HG03575 (cell line): ENCODE data around the gene THAP4.
"Not testable (repeated sequence)": the region's sequence is repeated elsewhere in the genome, so short reads cannot be mapped to it uniquely, and the experiment has no call there.

Experiments
- ATAC-seq: cut with Tn5 transposase; IDR thresholded peaks from one replicate; pipeline ENCODE4 v1.9.1; 2021; ENCODE audit not compliant: unreplicated experiment, insufficient number of reproducible peaks, low FRiP score; ENCODE audit errors: extremely low read depth

The THAP4 gene

GRCh38 chr2:241597561-241597960, 39.4 kb downstream of the THAP4 start:
- ATAC-seq = no peak

GRCh38 chr2:241595600-241596140, 41.3 kb downstream of the THAP4 start:
- ATAC-seq = no peak

- no peak for ATAC-seq
These were observed 43.7 kb downstream of the THAP4 start for GRCh38 chr2:241593271-241593670.

GRCh38 chr2:241592126-241592845, 44.7 kb downstream of the THAP4 start:
- ATAC-seq = no peak

GRCh38 chr2:241590496-241591455, 46.2 kb downstream of the THAP4 start:
- ATAC-seq = not testable (repeated sequence)

- ATAC-seq = not testable (repeated sequence)
These were observed 47.1 kb downstream of the THAP4 start for GRCh38 chr2:241589863-241590262.

GRCh38 chr2:241586564-241587264, 50.2 kb downstream of the THAP4 start:
- no peak for ATAC-seq

GRCh38 chr2:241584436-241584835, 52.5 kb downstream of the THAP4 start:
- no peak for ATAC-seq

GRCh38 chr2:241582806-241583205, 54.2 kb downstream of the THAP4 start:
- ATAC-seq = no peak

GRCh38 chr2:241582328-241582727, 54.6 kb downstream of the THAP4 start:
- no peak for ATAC-seq

GRCh38 chr2:241579281-241579680, 57.7 kb downstream of the THAP4 start:
- no peak for ATAC-seq

GRCh38 chr2:241577413-241578122, 59.4 kb downstream of the THAP4 start:
- ATAC-seq = no peak

GRCh38 chr2:241576293-241576654, 60.7 kb downstream of the THAP4 start:
- ATAC-seq = no peak

GRCh38 chr2:241575624-241576292, 61.2 kb downstream of the THAP4 start:
- ATAC-seq = no peak

GRCh38 chr2:241574911-241575623, 61.9 kb downstream of the THAP4 start:
- ATAC-seq = no peak

- no peak for ATAC-seq
These were observed 63.2 kb downstream of the THAP4 start for GRCh38 chr2:241573741-241574140.

GRCh38 chr2:241572915-241573651, 63.9 kb downstream of the THAP4 start:
- ATAC-seq = not testable (repeated sequence)
